HG03521 (cell line): ENCODE measurements around the gene PRRT4.
A peak's percentile ranks its signal among the peaks of the same experiment; 100 is the strongest.

ENCODE experiments used
- ATAC-seq: cut with Tn5 transposase; IDR thresholded peaks from one replicate; pipeline ENCODE4 v1.9.1; 2021; ENCODE audit warnings: mild to moderate bottlenecking, moderate library complexity; ENCODE audit not compliant: unreplicated experiment

PRRT4 gene

GRCh38 chr7:128361411-128362379 lies at the start of gene PRRT4:
TSS of gene PRRT4 (minus strand) at chr7:128361690.
- ATAC-seq, result no peak

DNA sequence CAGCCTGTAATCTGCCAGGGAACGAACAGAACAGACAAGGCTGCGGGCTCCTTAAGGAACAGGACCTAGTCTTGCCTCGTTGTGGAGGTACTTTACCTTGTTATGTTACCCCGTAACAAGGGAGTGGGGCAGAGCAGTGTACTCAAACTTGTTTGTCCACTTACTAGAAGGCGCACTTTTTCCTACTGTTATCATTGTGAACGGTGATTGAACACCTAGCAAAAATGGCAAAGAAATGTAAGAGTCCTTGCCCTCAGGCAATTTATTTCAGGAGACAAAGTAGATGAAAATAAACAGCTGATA lies 48.9 kb upstream of the PRRT4 start:
- no peak for ATAC-seq

GRCh38 chr7:128409596-128410450 lies 48.3 kb upstream of the PRRT4 start, which contains the start of gene IMPDH1:
TSS of gene IMPDH1 (minus strand) at chr7:128409982. CDS start at chr7:128409901, 81 bp downstream.
- ATAC-seq, result peak; percentile 74

DNA sequence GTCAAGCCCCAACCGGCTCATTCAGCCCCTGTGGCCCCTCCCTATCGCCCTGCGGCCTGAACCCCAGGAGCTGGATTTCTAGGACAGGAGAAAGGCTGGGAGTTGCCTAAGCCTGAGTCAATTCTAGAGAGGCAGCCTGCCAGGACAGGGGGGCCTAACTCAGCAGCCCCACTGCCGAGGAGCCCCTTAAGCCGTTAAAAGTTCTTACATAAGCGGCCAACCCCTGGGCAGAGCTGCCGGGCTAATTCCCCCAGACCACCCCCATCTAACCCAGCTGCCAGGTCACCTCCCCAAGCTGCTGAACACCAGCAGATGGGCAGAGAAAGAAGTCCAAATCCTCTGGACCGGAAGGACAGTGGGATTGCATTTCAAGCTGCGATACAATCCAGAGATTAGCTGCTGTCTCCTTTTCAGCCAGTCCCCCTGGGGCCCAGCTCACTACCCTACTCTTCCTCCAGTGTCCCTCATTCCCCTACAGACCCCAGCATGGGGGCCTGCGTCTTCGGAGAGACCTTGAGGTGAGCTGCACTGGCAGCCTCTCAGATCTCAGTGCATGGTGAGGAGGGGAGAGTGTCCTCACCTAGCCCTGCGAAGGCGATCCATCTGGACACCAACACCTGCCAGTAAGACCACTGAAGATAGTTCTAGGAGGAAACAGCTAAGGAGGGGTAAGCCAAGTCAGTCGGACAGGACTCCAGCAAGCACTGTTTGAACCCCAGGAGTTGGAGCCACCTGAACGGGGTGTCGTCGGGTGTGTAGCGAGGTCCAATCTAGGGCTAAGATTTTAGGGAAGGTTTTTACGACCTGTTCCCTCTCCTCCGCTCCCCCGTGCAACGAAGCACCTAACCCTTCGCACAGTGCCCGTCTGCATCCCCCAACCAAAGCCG lies 47.5 kb upstream of the PRRT4 start:
- ATAC-seq, result no peak

- no peak for ATAC-seq
These were observed 46.5 kb upstream of the PRRT4 start for GRCh38 chr7:128407751-128408708.

DNA sequence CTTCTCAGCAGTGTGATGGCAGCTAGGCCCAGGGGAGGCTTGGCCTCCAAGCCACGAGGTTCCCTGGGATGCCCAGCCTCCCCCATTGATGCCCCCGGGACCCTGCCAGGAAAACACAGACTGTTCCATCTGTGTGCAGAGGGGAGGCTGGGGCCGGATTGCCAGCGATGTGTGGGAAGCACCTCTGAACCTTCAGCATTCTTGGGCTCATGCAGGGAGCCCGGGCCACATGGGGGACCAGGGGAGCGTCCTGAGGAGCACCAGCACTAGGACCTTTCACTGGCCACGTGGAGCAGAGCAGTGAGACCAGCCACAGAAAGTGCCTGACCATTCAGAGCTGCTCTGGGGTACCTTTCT lies 45.7 kb upstream of the PRRT4 start:
- no peak for ATAC-seq

DNA sequence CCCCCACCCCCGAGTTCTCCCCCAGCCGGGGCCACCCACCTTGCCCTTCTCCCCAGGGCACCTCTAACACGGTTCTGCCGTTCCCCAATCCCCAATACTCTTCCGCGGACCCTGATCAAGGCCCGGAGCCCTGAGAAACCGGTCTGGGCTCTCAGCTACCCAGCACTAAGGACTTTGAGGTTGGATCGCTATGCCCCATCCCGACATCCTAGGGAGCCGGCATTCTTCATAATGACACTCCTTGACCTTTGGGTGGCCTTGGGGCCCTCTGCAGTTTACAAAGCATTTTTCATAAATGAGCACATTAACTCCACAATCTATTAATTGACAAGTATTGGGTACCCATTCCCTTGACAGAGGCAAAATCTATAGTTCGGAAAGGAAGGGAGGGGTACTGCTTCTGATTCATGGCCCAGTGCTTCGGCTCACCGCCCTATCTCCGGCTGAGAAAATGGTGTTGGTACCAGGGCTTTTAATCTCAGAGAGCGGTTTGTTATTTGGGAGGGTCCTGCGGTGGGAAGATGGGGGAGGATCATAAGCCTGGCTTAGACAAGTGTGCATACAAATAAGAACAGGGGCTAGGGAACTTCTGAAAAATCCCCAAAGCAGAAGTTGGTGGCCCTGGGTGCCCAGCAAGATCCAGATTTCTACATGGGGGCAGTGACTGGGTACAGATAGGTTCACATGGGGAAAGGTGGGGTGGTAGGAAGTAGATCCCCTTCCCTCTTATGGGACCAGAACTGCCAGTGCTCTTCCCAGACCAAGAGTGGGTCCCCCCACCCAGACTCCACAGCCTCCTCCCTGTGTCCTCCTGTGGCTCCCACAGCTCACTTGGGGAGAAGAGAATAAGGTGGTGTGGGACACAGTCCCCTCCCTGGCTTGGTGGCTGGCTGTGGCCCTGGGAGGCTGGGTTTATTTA lies 45.1 kb upstream of the PRRT4 start:
- no peak for ATAC-seq

- ATAC-seq, result no peak
These were observed 44.2 kb upstream of the PRRT4 start for GRCh38 chr7:128405471-128406313.

DNA sequence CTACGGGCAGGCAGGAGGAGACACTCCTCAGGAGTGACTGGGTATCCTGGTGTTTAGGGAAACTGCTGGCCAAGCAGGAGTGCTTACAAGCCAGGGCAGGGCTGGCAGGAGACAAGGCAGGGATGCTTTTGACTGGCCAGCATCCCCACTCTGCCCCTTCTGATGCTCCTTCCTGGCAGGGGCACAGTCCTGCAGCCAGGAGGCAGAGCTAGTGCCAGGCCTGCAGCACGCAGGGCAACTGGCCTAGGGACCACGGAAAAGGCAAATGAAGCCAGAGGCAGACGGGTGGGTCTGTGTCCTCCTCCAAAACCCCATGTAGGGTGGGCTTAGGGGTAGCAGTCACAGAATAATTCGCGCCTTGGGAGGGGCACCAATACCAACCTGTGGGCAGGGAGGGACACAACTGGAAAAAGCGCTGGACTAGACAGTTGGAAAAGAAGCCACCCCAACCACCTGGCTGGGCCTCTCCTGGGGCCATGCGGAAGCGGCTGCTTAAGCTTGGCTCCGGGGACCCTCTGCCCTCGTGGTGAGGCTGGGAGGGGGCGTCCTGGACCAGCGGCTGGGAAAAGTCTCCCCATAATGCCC lies 43.5 kb upstream of the PRRT4 start:
- no peak for ATAC-seq

- no peak for ATAC-seq
These were observed 42.7 kb upstream of the PRRT4 start for GRCh38 chr7:128404143-128404681.

DNA sequence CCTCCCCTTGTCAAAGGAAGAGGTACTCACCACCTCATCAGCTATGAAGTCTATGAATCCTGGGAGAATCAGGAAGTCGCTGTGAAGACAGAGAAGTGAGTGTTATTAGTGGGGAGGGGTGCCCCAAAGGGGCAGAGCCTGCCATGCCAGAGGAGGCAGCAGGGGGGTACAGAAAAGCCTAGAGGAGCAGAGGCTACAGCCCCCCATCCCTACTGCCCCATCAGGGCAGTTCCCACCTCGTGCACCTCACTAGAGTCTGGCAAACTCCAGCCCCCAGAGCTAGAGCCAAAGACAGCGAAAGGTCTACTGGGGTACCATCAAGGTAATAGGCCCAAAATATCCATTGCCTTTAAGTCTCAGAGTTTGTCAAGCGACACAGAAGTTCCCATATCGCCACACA lies 42.2 kb upstream of the PRRT4 start:
- ATAC-seq, result no peak

DNA sequence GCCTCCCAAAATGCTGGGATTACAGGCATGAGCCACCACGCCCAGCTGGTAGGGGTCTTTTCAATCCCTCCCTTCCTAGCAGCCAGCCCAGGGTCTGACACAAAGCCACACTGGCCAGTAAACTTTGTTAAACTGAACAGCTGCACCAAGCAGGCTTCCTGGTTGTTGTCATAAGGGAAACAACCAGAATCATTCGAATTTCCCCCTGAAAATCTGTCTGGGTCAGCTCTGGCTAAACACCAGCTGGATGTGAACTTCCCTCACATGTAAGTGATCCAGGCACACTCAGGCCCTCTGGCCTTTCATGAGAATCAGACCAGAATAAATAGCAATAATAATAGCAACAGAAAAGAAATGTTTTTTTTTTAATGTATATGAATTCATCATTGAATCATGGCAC lies 40.9 kb upstream of the PRRT4 start:
- no peak for ATAC-seq

DNA sequence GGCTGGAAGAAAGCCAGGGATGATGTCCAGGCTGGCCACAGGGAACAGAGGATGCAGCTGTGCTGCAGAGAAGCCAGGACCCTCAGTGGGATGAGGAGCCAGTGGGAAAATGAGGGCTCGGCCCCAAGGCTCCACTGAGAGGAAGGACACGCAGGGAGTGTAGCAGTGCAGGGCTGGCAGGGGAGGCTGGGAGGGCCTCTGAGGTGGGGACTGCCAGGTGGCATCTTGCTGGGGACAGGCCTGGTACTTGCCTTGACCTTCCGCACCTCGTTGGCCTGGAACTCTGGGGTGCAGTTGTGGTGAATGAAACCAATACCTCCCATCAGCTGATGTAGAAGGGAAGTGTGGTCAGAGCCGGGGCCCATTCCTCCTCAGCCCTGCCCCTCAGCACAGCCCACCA lies 39.1 kb upstream of the PRRT4 start:
- ATAC-seq, result no peak

GRCh38 chr7:128399991-128400390 lies 38.5 kb upstream of the PRRT4 start:
- ATAC-seq, result no peak

DNA sequence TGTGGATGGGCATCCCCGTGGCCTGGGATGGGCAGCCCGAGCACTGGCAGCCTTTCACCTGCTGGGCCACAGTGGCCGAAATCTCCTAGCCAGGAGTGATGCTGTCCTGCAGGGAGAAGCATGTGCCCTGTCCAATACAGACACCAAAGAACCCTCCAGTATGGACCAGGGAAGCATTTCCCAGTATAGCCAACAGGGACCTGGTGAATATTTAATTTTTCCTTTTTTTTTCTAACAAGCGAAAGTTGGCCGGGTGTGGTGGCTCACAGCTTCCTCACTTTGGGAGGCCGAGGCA lies 37.3 kb upstream of the PRRT4 start:
- no peak for ATAC-seq

- no peak for ATAC-seq
These were observed 36.7 kb upstream of the PRRT4 start for GRCh38 chr7:128398016-128398840.

- no peak for ATAC-seq
These were observed 34.9 kb upstream of the PRRT4 start for GRCh38 chr7:128396357-128396756.
